Measurements from ENCODE around the gene WDR91. TPM values are rescaled to one million over a fixed set of nuclear protein-coding genes. Genes with fewer than 3 reads are reported as not detected.

Gene WDR91
- total and polyA plus RNA-seq, 2 donors (not counting 3 experiments of a cell fraction or from before 2014, with no cell fraction given), result 6.7 to 7.0 TPM

GRCh38 chr7:135165862-135166261 is 45.5 kb downstream of the WDR91 start:
- H3K27ac ChIP-seq (ENCODE audit: insufficient read depth, low read depth, low read length), result no peak overlapping the region
- ChIA-PET CTCF (interaction anchor here (1.6 kb wide), 1 partner anchor 18 kb away, joined by 4 read pairs; the partner anchor contains the start of gene TMEM140), POLR2A (no interaction called here)
- H3K9me3 ChIP-seq (replicated peaks; ENCODE audit: control insufficient read depth, insufficient read depth, low read length), result no peaks in the 10 kb centered on the region
- H3K79me2 ChIP-seq (ENCODE audit: control insufficient read depth, insufficient read depth, low read length), result peaks cover 3% of the 10 kb centered on the region
- H3K9ac ChIP-seq (replicated peaks; ENCODE audit: extremely low read depth, insufficient read depth, low read length), result no peak overlapping the region
- peaks cover 4% of the 10 kb centered on the region in 2 experiments for H3K36me3 ChIP-seq (ENCODE audit: control insufficient read depth in 2 of 2, extremely low read depth in 1 of 2, insufficient read depth in 2 of 2, low read length in 2 of 2)
- BruUV-seq (replicated peaks), result no TSS peak
- H3K4me1 ChIP-seq (ENCODE audit: control insufficient read depth, extremely low read depth, insufficient read depth, low read length), result peaks cover 34% of the 10 kb centered on the region
- H2AFZ ChIP-seq (ENCODE audit: low read depth, low read length), result no peak overlapping the region
- no peaks in the 10 kb centered on the region for H3K27me3 ChIP-seq (ENCODE audit: control insufficient read depth in 2 of 2, insufficient read depth in 2 of 2, low read length in 2 of 2)
- TF ChIP-seq CTCF (IDR thresholded peaks at IDR 0.05; ENCODE audit: extremely low read depth in 1 of 2, insufficient read depth in 1 of 2, low read depth in 1 of 2, low read length in 2 of 2) (no peak), JUN (IDR thresholded peaks at IDR 0.05; ENCODE audit: borderline replicate concordance, insufficient read depth, insufficient read length, low read depth) (no peak), GATA2 (IDR thresholded peaks at IDR 0.05; ENCODE audit: insufficient read depth, insufficient read length, low read depth, low read length) (no peak), EZH2 (IDR thresholded peaks at IDR 0.05; ENCODE audit: borderline replicate concordance, low read depth, low read length, severe bottlenecking) (no peak), MYC (IDR thresholded peaks at IDR 0.05; ENCODE audit: low read depth, low read length) (no peak), POLR2A (IDR thresholded peaks at IDR 0.05; ENCODE audit: low read depth, low read length) (no peak), FOS (IDR thresholded peaks at IDR 0.05; ENCODE audit: borderline replicate concordance, insufficient read depth, low read length) (no peak), MAX (IDR thresholded peaks at IDR 0.05; ENCODE audit: insufficient read depth, insufficient read length) (no peak), POLR2AphosphoS5 (IDR thresholded peaks at IDR 0.05; ENCODE audit: insufficient read depth, low read depth, low read length) (no peak)
- no peaks in the 10 kb centered on the region for H4K20me1 ChIP-seq (replicated peaks; ENCODE audit: control insufficient read depth, extremely low read depth, insufficient read depth, low read length)
- dilution Hi-C loops (cut with MboI; ENCODE audit: extremely low pct_ligation_motif_present, low sequenced_read_pairs), result no loop called here
- intact Hi-C loops (cut with micrococcal nuclease), result loop anchor here (10.0 kb wide), 1 partner anchor 471 kb away; no protein-coding TSS in a partner anchor
- no peak for FAIRE-seq
- no peaks in the 10 kb centered on the region for H3K9me1 ChIP-seq (replicated peaks; ENCODE audit: control insufficient read depth, extremely low read depth, insufficient read depth, low read length)
- H3K4me2 ChIP-seq (ENCODE audit: insufficient read depth, low read length), result no peak overlapping the region
- DNase-seq (ENCODE audit: low read depth, low spot score), result no peak
- no peak overlapping the region for H3K4me3 ChIP-seq (replicated peaks in 1 of 3; ENCODE audit: insufficient read depth in 1 of 3, low read depth in 1 of 3, low read length in 3 of 3)

Measured in endothelial cell of umbilical vein (primary cell).